Lower leg skin (tissue), 4 donors: Measurements from ENCODE around the gene TBX18. TPM values are rescaled to one million over a fixed set of nuclear protein-coding genes. Genes with fewer than 3 reads are reported as not detected.

Source experiments
- DNase-seq, 2 donors: peaks; one replicate each; pipeline ENCODE4 v3.0.0-alpha.2; 2019; ENCODE audit warnings: low spot score in 2 of 2
- H3K4me3 ChIP-seq: fragments of 200-600 bp; sonication (generic); 2 replicates; pipeline ENCODE4 v1.5.1; 2017; ENCODE audit warnings: mild to moderate bottlenecking, low read depth; ENCODE audit not compliant: poor library complexity, severe bottlenecking
- POLR2A ChIP-seq, 2 donors: fragments of 450-650 bp; IDR thresholded peaks; one replicate each; pipeline ENCODE4 v1.6.1; 2016 to 2017; ENCODE audit warnings: antibody characterized with exemption in 2 of 2, mild to moderate bottlenecking in 1 of 2, moderate library complexity in 1 of 2
- WGBS, 2 donors: methylation state at CpG; one replicate each; pipeline ENCODE4 v1.1.5; 2018; 5-methylcytosine and 5-hydroxymethylcytosine counted together
- intact Hi-C: fragments of 100-400 bp; cut with DNase I; formaldehyde crosslinking; loops from one replicate; pipeline ENCODE4 v1.15.0; 2023; ENCODE audit warnings: low total_unique reads
- total RNA-seq, 4 donors: library from RNA; depleted of rRNA; stranded (reverse); fragments of >200 nt; gene quantifications; one replicate each; pipeline ENCODE4 v1.1.0, GENCODE V29; 2016
- TF ChIP-seq, protein P1 (sequence below), 3 donors: fragments of 450-650 bp; IDR thresholded peaks; one replicate each; pipeline ENCODE4 v1.5.1; 2016; ENCODE audit warnings: antibody characterized with exemption in 3 of 3, mild to moderate bottlenecking in 3 of 3, moderate library complexity in 2 of 3

The TBX18 gene
- total RNA-seq, 4 donors from 2014 or later, result 1.1 to 8.6 (median 4.2) TPM

DNA sequence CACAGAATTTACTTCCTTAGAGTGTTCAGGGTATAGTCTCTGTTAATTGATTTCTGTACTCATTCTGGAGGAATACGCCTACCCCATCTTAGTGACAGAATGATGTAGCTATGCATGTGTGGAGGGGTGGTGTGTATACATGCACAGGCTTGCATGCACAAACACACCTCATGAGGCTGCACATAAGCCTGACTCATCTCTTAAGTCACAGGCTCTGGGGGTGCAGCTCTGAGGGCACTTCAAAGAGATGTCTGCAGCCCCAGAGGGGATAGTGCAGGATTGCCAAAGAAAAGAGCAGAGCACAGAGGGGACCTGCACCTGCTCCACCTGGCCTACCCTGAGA, 24.6 kb downstream of the TBX18 start:
- no peak for DNase-seq
- 56 to 57% methylated on average over 1 of the region's 1 CpG for WGBS, 2 donors
- no peak overlapping the region for H3K4me3 ChIP-seq
- no peak for TF ChIP-seq POLR2A (IDR thresholded peaks at IDR 0.05)
- TF ChIP-seq, protein P1, sequence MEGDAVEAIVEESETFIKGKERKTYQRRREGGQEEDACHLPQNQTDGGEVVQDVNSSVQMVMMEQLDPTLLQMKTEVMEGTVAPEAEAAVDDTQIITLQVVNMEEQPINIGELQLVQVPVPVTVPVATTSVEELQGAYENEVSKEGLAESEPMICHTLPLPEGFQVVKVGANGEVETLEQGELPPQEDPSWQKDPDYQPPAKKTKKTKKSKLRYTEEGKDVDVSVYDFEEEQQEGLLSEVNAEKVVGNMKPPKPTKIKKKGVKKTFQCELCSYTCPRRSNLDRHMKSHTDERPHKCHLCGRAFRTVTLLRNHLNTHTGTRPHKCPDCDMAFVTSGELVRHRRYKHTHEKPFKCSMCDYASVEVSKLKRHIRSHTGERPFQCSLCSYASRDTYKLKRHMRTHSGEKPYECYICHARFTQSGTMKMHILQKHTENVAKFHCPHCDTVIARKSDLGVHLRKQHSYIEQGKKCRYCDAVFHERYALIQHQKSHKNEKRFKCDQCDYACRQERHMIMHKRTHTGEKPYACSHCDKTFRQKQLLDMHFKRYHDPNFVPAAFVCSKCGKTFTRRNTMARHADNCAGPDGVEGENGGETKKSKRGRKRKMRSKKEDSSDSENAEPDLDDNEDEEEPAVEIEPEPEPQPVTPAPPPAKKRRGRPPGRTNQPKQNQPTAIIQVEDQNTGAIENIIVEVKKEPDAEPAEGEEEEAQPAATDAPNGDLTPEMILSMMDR (IDR thresholded peaks at IDR 0.05), result no peak
- intact Hi-C loops, result no loop called here

DNA sequence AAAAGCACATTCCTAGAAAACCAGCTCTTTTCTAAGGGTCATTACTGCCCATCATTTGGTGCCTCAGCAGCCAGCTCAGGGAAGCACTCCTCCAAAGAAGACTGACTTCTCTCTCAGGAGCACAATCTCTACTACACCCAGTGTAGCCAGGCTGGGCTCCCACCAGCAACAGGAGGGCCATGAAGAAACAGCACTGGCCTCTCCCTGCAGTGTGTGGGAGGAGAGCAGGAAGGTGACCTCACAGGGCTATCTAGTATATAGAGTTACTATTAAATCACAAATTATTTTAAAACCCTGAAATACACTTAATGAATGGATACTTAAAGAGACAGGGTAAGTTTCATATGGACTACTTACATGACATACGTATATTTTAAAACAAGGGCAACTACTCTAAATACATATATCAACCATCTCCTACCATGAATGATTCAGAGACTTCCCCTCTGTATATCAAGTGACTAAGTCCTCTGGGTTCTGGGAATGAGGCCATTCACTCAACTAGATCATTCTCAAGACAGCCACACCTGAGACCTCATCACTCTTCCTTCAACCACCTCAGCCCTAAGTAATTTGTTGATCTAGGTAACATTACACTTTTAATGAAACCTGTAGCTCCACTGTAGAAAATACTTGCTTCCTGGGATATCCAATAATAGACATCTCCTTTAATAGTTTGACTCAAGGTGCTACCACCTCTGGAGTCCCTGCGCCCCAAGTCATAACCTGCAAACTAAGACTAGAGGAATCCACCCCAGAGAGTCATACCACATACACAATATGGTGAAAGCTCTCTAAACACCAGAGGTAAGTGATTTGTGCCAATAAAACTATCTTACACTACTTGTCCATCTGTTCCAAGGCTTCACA, 25.2 kb downstream of the TBX18 start:
- H3K4me3 ChIP-seq, result no peak overlapping the region
- intact Hi-C loops, result no loop called here
- DNase-seq, result no peak
- 83 to 97% methylated on average over 2 of the region's 2 CpGs for WGBS, 2 donors
- TF ChIP-seq, protein P1 (IDR thresholded peaks at IDR 0.05), result no peak
- no peak for TF ChIP-seq POLR2A (IDR thresholded peaks at IDR 0.05)

DNA sequence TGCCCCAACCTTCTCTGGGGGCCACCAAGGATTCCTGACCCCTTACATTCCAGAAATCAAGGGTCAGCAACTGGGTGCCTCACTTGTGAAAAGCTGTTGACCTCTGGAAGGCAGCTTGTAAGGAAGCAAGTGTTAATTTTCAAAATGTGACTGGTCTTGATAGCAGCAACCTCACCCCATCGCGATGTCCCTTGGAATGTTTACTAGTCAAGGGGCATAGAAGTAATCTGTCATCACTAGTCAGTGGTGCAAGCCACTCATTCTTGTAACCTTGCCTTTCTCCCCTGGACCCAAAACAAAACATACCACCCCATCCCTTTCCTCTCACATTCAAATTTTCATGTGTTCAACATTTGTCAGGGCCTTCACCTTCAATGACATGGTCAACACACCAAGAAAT, 30.5 kb downstream of the TBX18 start:
- H3K4me3 ChIP-seq, result no peak overlapping the region
- DNase-seq, result no peak
- WGBS, 2 donors, result 78 to 82% methylated on average over 2 of the region's 2 CpGs
- TF ChIP-seq, protein P1 (IDR thresholded peaks at IDR 0.05), result no peak
- TF ChIP-seq POLR2A (IDR thresholded peaks at IDR 0.05), result no peak
- intact Hi-C loops, result no loop called here

DNA sequence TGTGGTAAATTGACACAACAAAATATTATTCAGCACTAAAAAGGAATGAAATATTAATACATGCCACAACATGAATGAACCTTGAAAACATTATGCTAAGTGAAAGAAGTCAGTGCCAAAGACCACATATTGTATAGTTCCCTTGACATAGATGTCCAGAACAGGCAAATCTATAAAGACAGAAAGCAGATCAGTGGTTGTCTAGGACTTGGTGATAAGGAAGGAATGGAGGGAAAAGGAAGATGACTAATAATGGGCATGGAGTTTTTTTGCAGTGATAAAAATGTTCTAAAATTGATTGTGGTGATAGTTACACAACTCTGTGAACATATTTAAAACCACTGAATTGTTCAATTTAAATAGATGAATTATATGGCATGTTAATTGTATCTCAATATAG, 32.5 kb downstream of the TBX18 start:
- no peak overlapping the region for H3K4me3 ChIP-seq
- intact Hi-C loops, result no loop called here
- no peak for DNase-seq
- TF ChIP-seq POLR2A (IDR thresholded peaks at IDR 0.05), result no peak

DNA sequence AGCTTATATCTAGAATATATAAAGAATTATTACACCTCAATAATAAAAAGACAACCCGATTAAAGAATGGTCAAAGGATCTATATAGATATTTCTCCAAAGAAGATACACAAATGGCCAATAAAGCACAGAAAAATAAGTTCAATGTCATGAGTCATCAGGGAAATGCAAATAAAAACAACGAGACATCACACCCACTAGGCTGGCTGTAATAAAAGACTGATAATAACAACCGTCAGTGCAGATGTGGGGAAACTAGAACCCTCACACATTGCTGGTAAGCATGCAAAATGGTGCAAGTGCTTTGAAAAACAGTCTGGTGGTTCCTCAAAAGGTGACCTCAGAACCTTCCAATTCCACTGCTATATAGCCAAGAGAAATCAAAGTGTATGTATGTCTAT, 33.0 kb downstream of the TBX18 start:
- 70 to 89% methylated on average over 3 of the region's 3 CpGs for WGBS, 2 donors
- intact Hi-C loops, result no loop called here
- TF ChIP-seq, protein P1 (IDR thresholded peaks at IDR 0.05), result no peak
- TF ChIP-seq POLR2A (IDR thresholded peaks at IDR 0.05), result no peak
- no peak overlapping the region for H3K4me3 ChIP-seq
- DNase-seq, result no peak

DNA sequence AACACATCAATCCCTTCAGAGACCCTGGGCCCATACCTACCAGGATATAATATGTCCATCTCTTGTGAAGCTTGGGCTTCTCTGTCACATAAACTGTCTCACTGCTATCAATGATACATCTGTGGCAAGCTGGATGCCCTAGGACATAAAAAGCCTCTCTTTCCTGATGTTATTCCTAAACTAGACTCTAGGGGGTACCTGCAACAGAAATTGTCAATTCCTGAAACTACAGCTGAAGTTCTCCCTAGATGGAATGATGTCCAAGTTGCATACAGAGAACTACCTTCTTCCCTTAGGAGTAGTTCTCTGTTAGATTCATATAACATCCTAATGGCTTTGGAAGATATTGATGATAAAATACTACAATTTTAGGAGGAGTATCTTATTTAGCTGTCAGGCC, 35.8 kb downstream of the TBX18 start:
- no peak overlapping the region for H3K4me3 ChIP-seq
- no peak for TF ChIP-seq POLR2A (IDR thresholded peaks at IDR 0.05)
- TF ChIP-seq, protein P1 (IDR thresholded peaks at IDR 0.05), result no peak
- no peak for DNase-seq
- intact Hi-C loops, result no loop called here
